HG03565 (cell line): ENCODE results near the gene LDB3.

Experiments
- ATAC-seq: cut with Tn5 transposase; IDR thresholded peaks from one replicate; pipeline ENCODE4 v1.9.1; 2021; ENCODE audit warnings: mild to moderate bottlenecking, moderate library complexity; ENCODE audit not compliant: unreplicated experiment

Gene LDB3

GRCh38 chr10:86651021-86651471 lies 17.3 kb upstream of the LDB3 start:
- ATAC-seq = no peak

- no peak for ATAC-seq
These were observed 16.5 kb upstream of the LDB3 start for GRCh38 chr10:86651631-86652331.

GRCh38 chr10:86652361-86653202 lies 15.7 kb upstream of the LDB3 start:
- ATAC-seq = no peak

GRCh38 chr10:86653379-86653778 lies 14.9 kb upstream of the LDB3 start:
- ATAC-seq = no peak

- ATAC-seq = no peak
These were observed 14.3 kb upstream of the LDB3 start for GRCh38 chr10:86653987-86654386.

GRCh38 chr10:86654411-86655172 lies 13.7 kb upstream of the LDB3 start, which contains the start of gene OPN4:
Gene OPN4 (plus strand): TSS chr10:86654547. CDS start chr10:86654784, 237 bp downstream.
- no peak for ATAC-seq

- no peak for ATAC-seq
These were observed 13.2 kb upstream of the LDB3 start for GRCh38 chr10:86655173-86655540.

GRCh38 chr10:86655596-86655995 lies 12.7 kb upstream of the LDB3 start:
- no peak for ATAC-seq

- no peak for ATAC-seq
These were observed 11.3 kb upstream of the LDB3 start for GRCh38 chr10:86657011-86657395.

- no peak for ATAC-seq
These were observed 10.8 kb upstream of the LDB3 start for GRCh38 chr10:86657396-86658011.

GRCh38 chr10:86658261-86658741 lies 10.0 kb upstream of the LDB3 start:
- ATAC-seq = no peak

GRCh38 chr10:86658751-86659150 lies 9.6 kb upstream of the LDB3 start:
- no peak for ATAC-seq

- ATAC-seq = no peak
These were observed 9.1 kb upstream of the LDB3 start for GRCh38 chr10:86659161-86659691.

GRCh38 chr10:86659721-86660453 lies 8.4 kb upstream of the LDB3 start:
- no peak for ATAC-seq

GRCh38 chr10:86661161-86662025 lies 6.9 kb upstream of the LDB3 start:
- no peak for ATAC-seq

GRCh38 chr10:86662186-86663045 lies 5.9 kb upstream of the LDB3 start:
- ATAC-seq = no peak

- ATAC-seq = no peak
These were observed 5.3 kb upstream of the LDB3 start for GRCh38 chr10:86663046-86663345.
